AG08395 (cell line): ENCODE results near the gene WDR64.

Experiments
- DNase-seq: peaks from one replicate; pipeline ENCODE4 v3.0.0; 2012; ENCODE audit warnings: mixed read lengths, low spot score

The WDR64 gene

GRCh38 chr1:241652012-241652411 lies at the start of gene WDR64:
TSS of gene WDR64 (plus strand) at chr1:241652281. CDS start at chr1:241652485, 204 bp downstream.
- DNase-seq: no peak

DNA sequence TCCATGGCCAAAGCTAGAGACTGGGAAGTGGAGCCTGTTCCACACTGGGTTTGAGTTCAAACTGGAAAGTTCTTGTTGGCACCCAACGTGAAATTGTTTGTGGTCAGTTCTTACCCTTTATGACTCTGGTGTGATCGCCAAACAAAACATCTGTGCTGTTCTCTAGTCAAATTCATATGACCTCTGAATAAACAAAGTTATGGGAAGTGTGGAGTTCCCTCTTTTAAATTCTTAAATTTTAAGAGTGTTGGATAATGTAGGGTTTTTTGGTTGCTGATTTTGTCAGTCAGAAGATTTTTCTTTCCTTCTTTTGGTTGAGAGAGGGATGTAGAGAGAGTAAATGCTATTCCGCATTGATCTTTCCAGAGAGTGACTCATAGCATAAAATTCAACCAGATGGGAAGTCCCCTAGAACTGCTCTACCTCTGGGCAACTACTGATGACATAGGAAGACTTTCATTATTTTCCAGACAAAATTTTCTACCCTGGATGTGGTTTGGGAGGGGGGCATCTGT lies 48.3 kb upstream of the WDR64 start:
- DNase-seq: peak; percentile 66

DNA sequence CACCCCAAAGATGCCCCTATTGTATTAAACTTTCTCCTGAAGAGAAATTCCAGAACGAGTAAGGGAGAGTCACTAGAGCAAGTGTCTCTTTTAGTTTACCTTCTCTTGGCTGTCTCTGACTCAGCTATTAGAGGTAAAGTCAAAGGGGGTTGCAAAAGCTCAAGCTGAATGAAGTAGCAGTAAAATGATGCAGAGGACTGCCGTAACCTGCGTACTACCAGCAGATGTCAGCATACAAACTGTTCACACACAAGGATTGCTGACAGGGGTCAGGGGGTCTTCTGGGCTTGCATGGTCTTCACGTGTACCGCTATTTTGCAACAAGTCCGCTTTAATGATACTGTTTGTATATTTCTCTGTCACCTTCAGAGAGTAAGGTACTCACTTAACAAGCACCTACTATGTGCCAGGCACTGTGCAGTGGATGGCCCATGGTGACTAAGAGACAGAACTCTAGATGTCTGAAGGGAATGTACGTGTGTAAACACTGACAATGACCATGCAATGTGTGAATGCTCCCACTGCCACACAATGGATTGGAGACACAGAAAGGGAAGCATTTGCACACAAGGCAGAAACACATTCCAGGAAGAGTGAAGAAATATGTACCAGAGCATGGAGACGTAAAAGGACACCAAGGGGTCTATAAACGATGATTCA lies 46.8 kb upstream of the WDR64 start:
- DNase-seq: no peak

DNA sequence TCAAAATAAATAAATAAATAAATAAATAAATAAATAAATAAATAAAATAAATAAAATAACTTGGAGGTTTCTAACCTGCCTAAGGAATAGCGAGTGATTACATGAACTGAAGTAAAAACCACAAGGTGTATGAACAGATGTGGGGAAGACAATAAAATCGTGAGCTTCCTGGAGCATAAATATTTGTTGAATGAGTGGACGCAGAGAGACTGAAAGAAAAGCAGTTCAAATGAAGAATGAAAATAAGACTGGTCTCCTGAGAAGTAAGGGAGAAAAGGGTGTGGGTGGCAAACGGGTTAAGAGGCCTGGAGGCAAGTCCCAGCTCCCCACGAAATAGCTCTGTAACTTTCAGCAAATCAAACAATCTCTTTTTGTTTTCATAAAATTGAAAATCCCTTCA lies 45.5 kb upstream of the WDR64 start:
- DNase-seq: no peak

DNA sequence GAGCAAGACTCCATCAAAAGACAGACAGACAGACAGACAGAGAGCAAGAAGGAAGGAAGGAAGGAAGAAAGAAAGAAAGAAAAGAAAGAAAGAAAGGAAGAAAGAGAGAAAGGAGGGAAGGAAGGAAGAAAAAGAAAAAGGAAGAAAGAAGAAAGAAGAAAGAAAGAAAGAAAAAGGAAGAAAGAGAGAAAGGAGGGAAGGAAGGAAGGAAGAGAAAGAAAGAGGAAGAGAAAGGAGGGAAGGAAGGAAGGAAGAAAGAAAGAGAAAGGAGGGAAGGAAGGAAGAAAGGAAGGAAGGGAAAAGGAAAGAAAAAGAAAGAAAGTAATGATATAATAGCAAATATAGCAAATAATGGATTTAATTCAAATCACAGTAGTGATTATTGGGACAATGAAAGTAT lies 44.6 kb upstream of the WDR64 start:
- no peak for DNase-seq

DNA sequence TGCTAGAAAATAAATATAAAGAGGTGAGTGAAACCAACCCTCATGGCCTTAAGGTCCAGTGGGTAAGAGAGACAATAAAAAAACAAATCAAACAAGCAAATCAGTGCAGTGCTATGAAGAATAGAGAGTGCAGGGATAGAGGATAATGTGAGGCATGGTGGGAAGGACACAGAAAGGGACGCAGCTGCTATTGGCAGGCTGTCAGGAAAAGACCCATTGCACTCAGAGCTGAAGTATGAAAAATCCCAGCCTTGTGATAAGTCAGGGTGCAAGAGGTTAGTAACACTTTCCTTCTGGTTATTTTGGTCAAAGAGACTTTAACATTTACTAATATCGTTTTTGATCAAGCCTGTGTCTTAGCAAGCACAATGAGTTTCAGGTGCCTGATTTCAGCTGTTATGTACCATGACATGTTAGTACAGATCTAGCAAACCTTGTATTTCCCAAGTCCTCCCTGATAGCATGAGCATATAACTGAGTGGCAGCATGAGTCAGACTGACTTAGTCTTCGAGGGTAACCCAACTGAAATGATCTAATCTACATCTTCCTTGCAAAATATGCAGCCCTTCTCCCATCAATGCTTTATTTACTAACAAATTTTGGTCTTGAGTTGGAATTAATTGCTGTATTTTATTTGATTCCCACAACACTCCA lies 43.6 kb upstream of the WDR64 start:
- peak; percentile 18 for DNase-seq

DNA sequence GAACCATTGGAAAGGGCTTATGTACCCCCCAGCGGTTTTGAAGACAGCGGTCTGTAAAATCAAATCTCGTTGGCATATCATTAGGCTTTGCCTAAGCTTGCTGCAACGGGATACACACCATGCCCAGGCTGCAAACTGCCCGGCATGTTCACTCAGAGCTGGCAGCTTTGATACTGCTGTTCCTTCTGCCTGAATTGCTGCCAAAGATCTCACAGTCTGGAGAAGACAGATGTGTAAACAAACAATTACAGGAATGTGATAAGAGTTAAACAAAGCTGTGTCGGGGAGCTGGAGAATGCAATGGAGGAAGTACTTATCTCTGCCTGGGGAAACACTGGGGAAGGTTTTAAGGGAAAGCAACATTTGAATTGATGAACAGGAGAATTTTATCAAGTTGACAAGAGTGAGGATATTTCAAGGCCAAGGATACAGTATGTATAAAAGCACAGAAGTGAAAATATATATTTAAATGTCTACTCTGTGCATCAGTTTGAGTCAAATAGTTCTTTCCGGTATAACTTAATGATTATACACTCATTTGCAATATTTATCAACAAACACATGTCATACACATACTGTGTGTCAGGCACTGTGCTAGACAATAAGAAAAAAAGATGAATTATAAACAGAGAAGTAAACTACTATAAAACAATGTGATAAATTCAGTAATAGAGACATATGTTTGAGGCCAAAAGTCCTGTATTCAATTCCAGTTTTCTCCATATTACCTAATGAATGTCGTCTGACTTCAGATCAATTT lies 41.8 kb upstream of the WDR64 start:
- no peak for DNase-seq

DNA sequence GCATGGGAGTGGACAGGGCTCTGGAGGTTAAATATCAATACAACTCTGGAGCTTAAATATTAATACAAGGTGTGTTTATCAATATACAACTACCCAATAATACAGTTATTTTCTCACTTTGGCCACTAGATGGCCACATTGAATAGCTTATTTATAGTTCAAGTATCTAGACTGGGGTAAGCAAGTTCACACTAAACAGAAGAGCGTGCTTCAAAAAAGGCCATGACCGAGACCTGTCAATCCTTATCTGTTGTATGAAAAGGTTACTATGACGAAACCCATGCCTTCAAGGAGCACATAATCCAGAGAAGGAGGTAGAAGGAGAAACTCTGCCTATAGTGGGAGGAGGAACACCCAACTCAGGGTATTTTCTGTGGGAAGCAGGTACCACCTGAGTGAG lies 41.0 kb upstream of the WDR64 start:
- peak; percentile 47 for DNase-seq

- DNase-seq: no peak
Observed at GRCh38 chr1:241611736-241612135, 40.3 kb upstream of the WDR64 start.

DNA sequence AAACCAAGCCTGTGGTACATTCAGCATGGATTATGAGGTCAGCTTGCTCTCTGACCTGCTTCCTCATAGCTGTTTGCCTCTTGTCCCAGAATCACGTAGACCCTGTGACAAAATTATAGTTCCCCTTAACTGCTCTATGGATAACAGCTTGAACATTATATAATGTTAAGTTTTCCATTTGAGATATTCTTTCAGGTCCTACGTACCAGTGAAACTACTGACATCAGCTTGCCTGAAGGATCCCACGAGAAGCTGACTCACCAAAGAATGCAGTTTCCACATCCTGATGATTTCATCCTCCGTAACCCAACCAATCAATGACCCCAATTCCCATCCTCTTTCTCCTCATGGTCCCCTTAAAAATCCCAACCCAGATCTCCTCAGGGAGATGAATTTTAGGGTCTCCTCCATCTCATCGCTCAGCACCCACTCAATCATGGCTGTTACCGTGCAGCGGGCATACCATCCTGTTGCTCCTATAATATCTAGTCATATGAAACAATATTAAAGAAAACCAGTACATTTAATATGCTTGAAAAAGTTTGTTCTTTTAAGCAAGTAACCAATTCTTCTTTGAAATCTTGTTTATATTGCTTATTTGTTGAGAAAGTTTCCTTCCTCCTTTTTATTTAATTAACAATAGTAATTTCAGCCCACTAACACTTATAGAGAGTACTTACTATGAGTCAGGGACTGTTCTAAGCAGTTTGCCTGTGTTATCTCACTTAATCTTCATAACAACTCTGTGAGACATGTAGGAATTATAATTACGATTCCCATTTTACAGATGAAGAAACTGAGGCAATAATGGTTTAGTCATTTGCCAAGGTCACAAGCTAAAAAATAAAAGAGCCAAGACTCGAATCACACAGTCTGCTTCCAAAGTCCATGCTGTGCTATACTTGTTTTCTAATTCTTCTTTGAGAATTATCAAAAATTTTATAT lies 39.3 kb upstream of the WDR64 start:
- peak; percentile 69 for DNase-seq

- DNase-seq: no peak
Observed at GRCh38 chr1:241614144-241614543, 37.9 kb upstream of the WDR64 start.

GRCh38 chr1:241614572-241614971 lies 37.5 kb upstream of the WDR64 start:
- no peak for DNase-seq

- no peak for DNase-seq
Observed at GRCh38 chr1:241615043-241615974, 36.8 kb upstream of the WDR64 start.

DNA sequence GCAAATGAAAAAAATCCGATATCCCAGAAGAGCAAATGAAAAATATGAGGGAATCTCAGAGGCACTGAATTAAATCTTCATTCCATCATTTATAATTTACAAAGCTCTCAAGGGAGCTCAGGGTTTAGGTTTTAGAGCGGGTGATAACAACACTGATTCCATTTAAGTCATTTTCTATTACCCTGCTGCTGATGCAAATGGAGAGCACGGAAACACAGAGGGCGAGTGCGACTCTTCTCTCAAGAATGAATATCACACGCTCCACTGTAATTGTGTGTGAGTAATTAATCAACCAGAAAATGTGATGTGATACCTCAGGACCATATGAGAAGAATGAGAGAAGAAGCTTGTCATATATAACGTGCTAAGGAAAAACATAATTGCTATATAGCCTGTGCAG lies 34.7 kb upstream of the WDR64 start:
- no peak for DNase-seq

GRCh38 chr1:241622669-241623068 lies 29.4 kb upstream of the WDR64 start:
- no peak for DNase-seq

- no peak for DNase-seq
Observed at GRCh38 chr1:241624935-241625334, 27.1 kb upstream of the WDR64 start.

GRCh38 chr1:241627453-241628259 lies 24.4 kb upstream of the WDR64 start:
- DNase-seq: peak; percentile 76

- no peak for DNase-seq
Observed at GRCh38 chr1:241630005-241630404, 22.1 kb upstream of the WDR64 start.

DNA sequence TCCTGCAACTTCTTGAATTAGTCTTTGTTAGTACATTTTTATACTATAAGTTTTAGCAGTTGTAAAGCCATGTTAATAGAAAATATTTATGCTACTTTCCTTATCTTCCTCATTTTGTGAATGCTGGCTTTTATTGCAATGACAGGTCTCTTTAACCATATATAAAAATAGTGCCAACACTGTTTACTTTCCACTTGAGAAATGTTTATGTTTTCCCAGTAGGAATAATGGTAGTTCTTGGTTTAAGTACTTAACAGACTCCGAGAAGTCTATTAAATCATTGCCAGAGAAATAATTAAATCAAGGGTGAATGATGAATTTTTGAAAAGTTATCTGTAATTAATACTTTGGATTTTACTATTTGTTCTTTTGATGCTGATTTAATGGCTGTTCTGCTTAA lies 21.6 kb upstream of the WDR64 start:
- no peak for DNase-seq

- no peak for DNase-seq
Observed at GRCh38 chr1:241630899-241631298, 21.2 kb upstream of the WDR64 start.
